Cardiac septum (tissue), 1 donor: ENCODE data around the gene CRYGN. TPM values are rescaled to one million over a fixed set of nuclear protein-coding genes. Genes with fewer than 3 reads are reported as not detected.

Experiments
- DNase-seq: peaks from one replicate; pipeline ENCODE4 v3.0.0-alpha.2; 2020; ENCODE audit warnings: low spot score
- intact Hi-C: fragments of 100-400 bp; cut with DNase I; formaldehyde crosslinking; loops from one replicate; pipeline ENCODE4 v1.14.0; 2022
- microRNA-seq: library from miRNA; unstranded; fragments of <30 nt; microRNA quantifications from one replicate; pipeline ENCODE4 v1.2.0, GENCODE V29; 2020
- total RNA-seq: library from RNA; stranded (reverse); fragmentation: NEBNext Ultra II Directional; extraction: Animal tissue kit (Norgen Biotek cat#: 25700); gene quantifications from one replicate; pipeline ENCODE4 v1.2.1, GENCODE V29; 2021
- donor health status: DM: no; HTN: no; CAD: no.

The CRYGN gene
- total RNA-seq, 1 donor from 2014 or later = not detected

DNA sequence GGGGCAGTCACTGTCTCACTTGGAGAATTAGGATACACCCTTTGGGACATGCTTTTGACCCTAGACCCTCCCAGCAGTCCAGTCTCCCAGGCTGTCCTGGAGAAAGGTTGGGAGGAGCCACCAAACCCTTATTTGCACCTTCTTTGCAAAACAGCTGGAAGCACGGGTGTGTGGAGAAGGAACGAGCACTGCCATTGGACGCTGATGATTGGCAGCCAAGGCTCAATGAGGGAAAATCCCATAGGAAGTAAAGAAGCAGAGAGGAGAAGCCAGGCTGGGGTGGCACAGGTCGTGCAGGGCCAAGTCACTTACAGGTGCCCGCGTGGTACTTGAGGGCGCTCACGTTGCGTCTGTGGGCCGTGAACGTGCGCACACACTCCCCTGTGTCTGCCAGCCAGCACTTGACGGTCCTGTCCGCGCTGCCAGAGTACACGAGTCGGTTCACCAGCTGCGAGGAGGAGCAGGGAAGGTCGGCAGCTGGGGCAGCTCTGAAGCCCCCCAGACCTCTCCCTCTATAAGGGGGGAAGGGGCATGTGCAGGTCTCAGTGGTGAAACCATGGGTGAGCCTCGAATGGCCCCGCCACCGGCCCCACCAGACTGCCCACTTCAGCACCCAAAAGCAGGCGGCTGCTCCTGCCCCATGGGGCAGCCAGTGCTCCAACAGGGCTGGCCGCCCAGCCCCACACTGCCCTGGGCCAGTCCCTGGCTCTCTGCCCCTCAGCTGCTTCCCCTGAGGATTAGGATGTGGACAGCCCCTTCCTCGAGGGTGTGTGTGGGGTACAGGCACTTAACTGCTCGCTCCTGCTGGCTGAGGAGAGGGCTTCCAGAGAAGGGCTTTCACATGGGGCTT lies 54.9 kb downstream of the CRYGN start:
- no peak for DNase-seq
- intact Hi-C loops = no loop called here

DNA sequence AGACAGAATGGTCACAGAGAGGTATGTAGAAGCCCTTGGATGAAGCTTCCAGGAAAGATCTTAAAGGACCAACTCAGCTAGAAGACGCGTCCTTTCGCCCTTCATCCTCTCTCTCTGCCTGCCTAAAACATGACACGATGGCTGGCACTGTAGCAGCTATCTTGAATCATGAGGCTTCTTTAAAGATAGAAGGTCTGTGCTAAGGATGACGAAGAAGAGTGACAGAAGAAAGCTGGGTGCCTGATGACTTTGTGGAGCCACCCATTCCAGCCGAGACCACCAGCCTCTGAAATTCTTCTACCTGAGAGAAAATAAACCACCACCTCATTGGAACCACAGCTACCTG lies 55.6 kb downstream of the CRYGN start:
- no peak for DNase-seq
- intact Hi-C loops = no loop called here

DNA sequence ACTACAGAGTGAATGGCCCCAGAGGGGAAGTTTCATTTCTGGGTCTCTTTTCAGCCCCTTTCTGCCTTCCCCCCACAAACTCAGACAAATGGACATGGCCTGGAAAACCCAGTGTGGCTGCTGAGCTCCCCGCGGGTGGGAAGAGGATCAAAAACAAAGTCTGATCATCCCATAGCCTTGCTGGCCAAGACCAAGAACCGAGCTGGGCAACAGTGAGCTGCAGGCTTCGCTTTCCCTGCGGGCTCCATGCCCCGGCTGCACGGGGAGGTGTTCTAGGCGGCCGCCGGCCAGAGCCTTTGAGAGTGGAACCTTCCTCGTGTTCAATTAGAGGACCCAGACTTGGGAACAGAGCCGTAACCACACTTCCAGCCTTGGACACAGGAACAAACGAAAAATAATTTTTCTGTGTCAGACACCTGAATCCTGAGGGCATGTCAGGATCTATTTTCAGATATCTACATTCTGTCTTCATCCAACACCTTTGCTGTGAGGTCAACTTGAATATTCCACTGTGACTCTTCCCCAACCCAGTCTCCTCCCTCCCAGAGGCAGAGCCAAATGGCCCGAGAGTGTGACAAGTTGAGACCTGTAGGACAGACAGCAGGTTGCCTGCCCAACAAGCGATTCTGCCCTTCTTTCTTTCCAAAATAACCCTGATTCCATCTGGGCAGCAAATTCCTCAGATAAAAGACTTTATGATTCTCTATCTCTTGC lies 56.1 kb downstream of the CRYGN start:
- intact Hi-C loops = no loop called here
- DNase-seq = no peak

DNA sequence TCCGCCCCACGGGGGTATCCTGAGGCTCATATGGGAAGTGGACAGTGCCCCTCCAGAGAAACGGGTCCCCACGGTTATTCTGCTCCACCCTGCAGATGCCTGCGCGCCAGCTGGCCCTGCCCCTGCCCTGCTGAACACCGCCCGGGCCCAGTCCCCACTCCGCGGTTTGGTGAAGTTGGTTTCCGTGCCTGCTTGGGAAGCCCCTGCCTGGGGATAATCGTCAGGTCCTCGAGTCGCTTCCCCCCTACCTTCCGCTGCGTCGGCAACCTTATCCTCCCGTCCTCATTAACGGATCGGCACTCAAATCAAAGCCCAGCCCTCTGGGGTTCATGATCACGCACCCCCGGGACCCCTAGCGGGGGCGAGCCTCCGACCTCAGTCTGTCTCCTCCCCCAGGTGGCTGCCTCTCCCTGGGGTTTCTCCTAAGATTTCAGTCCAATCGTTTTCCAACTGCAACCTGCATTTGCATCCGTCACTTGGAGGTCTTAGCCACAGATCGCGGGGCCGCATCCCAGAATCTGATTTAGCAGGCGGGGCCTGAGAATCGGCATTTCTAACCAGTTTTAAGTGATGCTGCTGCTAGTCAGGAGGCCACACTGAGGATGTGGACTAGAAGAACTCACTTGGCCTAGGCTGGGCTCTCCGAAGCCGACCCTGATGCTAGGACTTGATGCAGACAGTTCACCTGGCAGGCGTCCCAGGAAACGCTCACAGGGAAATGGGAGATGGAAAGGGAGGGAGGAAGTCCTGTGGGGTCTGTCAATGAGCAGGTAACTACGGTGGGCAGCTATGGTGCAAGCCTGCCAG lies 57.7 kb downstream of the CRYGN start:
- intact Hi-C loops = no loop called here
- no peak for DNase-seq

DNA sequence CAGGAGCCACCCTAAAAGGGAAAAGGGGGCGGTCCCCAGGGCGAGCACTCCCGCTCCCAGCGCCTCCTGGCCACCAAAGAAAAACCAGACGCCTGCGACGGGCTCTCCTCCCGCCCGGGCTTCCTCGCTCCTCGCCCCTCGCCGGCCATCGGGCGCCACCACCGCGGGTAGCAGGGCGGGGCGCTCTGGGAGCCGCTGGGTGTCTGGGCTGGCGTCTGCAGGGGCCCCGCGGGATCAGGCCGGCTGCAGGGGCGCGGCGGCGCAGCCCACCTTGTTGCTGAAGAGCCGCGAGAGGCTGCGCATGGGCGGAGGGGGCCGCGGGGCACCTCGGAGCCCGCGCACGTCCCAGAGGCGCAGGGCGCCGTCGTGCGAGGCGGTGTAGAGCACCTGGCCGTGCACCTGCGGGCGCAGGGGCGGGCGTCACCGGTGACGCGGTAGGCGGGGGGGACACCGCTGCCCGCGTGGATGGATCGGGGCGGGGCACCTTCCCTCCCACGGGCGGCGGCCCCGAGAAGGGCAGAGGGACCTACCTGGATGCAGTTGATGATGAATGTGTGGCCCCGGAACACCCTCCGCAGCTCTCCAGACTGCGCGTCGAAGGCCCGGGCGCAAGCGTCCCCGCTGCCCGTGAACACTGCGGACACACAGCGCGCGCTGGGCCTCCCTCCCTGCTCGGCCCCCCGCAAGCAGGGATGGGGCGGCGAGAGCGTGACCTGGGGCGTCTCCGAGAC lies 58.4 kb downstream of the CRYGN start:
- DNase-seq = no peak
- intact Hi-C loops = no loop called here

DNA sequence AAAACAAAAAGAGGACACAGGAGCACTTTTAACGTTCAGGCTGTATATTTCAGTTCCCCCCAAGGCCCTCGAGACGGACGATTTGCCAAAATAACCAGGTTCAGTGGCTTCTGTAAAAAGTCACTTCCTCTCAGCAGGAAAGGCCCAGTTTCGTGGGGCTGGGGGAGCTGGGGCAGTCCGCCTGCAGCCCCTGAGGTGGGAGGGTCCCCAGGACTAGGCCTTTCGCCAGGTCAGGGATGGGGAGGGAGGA lies 58.9 kb downstream of the CRYGN start:
- DNase-seq = no peak
- intact Hi-C loops = no loop called here

DNA sequence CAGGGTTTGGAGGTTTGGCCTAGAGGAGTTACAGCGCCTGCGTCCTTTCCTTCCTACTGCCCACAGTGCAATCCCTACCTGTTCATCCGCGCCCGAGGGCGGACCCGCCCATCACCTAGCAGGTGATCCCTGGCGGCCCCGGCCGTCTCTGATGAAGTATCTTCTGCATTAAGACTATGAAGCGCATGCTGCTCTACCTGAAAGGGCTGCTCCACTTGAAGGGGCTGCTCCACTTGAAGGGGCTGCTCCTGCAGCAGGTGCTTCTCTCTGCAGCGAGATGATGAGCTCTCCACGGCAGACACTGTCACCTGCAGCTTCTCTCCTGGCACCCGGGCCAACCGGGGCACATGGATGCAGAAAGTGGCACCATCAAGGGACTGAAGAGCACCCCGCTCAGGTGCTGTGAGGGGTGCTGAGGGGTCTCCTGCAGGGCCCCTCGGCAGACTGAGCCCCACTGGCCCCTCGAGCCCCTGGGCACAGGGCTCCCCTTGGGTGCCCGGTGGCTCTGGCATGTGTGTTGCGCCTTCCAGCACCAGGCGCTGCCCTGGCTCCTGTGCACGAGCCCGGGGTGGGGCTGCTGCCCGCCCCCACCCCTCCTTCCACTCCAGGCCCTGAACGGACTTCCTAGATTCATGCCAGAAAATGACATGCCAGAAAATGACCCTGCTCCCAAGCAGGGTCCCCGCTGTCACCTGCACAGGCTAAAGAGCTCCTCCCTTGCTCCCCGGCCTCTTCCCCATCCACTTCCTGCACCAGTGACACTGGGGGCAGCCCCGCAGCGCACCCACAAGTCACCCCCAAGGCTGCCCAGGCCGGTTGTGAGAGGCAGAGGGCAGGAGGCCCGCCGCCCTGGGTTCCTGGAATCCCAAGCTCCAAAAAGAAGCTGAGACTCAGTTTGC lies 59.5 kb downstream of the CRYGN start:
- no peak for DNase-seq
- intact Hi-C loops = no loop called here

DNA sequence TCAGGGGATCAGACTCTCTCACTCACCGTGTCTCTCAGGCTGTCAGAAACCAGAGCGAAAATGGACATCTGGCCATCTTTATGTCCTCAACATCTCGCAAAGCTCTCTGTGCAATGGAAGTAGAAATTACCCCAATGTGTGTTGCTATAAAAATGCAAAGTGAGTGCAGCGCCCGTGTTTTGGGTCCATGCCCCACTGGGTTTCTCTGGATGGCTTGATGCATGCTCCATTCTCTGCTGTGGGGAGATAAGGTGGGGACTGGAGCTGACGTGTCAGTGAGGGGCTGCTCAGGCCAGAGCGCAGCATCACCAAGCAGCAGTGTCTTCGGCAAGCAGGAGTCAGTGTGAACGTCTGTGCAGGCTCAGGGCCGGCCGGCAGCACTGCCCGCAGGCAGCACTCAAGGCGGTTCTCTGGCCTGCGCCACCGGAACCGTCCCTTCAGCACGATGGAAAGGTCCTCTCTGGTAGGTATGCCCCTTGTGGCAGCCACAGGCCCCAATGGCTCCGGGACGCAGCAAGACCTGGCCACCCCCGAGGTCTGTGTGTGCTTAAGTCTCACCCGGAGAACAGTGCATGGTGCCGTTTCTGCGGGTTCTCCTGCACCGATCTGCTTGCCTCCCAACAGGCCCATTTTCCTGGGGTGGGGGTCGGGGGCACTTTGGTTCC lies 60.3 kb downstream of the CRYGN start:
- intact Hi-C loops = loop anchor here (10.0 kb wide), 1 partner anchor 155 kb away; no protein-coding TSS in a partner anchor
- DNase-seq = no peak

DNA sequence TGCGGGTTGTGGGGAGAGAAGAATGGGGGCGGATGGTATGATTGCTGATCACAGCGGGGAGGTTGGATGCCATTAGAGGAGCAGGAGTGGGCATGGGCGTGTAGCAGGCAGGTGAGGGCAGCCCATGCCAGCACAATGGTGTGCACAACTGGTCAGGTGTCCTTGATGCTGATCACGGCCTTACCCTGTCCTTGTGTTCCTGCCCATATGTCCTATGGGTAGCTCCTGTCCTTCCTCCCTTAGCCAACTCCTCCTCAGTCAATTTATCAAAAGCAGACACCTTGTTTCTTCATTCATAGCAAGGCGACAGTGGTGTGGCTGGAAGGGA lies 60.8 kb downstream of the CRYGN start:
- intact Hi-C loops = loop anchor here (10.0 kb wide), 1 partner anchor 156 kb away; no protein-coding TSS in a partner anchor
- no peak for DNase-seq

Small RNA genes lying within 50 kb of the gene (microRNA-seq; reads per million reads assigned to microRNA genes)
- gene MIR3907 = not detected

Other genes with a start within 250 kb of the CRYGN start
- gene H2BK1, start 229.7 kb downstream of the CRYGN start, total RNA-seq = not detected
- 28.8 TPM for gene ABCF2, start 212.9 kb downstream of the CRYGN start, total RNA-seq
- gene CHPF2, start 207.7 kb downstream of the CRYGN start, total RNA-seq = 31.0 TPM
- gene SMARCD3, start 191.4 kb downstream of the CRYGN start, total RNA-seq = 112 TPM
- gene NUB1, start 98.3 kb downstream of the CRYGN start, total RNA-seq = 32.6 TPM
- gene WDR86, start 30.1 kb downstream of the CRYGN start, total RNA-seq = not detected
- 113 TPM for gene RHEB, start 79.8 kb upstream of the CRYGN start, total RNA-seq